ENCODE measurements around the gene NDE1.
A peak's percentile ranks its signal among the peaks of the same experiment; 100 is the strongest.
"Not testable (repeated sequence)": the region's sequence is repeated elsewhere in the genome, so short reads cannot be mapped to it uniquely, and the experiment has no call there.

The NDE1 gene

DNA sequence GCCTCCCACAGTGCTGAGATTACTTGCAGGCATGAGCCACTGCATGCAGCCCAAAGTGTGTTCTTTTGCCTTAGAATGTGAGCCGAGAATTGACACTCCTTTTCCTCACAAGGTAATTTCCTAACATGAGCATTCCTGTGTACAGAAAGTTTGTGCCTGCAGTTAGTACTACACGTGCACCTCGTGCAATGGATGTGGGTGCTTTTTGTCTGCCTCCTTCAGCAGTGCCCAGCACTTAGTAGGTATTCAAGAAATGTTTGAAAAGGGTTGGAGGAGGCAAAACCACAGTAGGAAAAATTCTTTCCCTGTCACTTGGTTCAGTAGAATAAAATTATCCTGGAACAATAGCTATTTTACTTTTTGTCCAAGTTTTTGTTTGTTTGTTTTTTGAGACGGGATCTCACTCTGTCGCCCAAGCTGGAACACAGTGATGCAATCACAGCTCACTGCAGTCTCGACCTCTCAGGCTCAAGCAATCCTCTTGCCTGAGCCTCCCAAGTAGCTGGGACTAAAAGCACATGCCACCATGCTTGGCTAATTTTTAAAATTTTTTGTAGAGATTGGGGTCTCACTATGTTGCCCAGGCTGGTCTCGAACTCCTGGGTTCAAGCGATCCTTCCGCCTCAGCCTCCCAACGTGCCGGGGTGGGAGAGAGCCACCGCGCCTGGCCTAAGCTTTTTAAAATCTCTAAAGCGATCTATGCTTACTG lies 2.4 kb downstream of the NDE1 start:
- DNase-seq (ENCODE audit: low spot score) = no peak
- peaks cover 18% of the 10 kb centered on the region for H3K36me3 Mint-ChIP-seq (ENCODE audit: low read depth)
- peaks cover 26% of the 10 kb centered on the region for H3K4me1 Mint-ChIP-seq (ENCODE audit: low read depth)
- H3K9me3 Mint-ChIP-seq = no peaks in the 10 kb centered on the region
- H3K27ac Mint-ChIP-seq = no peak overlapping the region
- peak overlapping the region; percentile 93 for H3K4me3 Mint-ChIP-seq
- no peaks in the 10 kb centered on the region for H3K27me3 Mint-ChIP-seq (ENCODE audit: low read depth)

DNA sequence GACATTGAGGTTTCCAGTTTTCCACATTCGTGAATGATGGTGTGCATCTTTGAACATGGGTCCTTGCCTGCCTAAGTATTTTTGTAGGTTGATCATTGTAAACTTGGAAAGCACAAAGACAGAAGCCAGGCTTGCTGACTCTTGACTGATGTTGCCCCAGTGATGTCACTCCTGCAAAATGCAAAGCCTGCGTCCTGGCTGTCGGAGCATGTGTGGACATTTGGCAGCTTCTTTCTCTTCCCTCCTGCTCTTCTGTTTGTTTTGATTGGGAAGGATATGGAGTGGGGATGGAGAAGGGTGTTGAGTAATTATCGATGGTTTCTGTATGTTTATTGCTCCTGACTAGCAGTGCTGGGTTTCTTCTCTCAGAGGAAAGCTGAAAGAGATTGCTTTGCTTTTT lies 3.2 kb downstream of the NDE1 start:
- no peak for DNase-seq (ENCODE audit: low spot score)
- peaks cover 33% of the 10 kb centered on the region for H3K4me1 Mint-ChIP-seq (ENCODE audit: low read depth)
- peak overlapping the region; percentile 93 for H3K4me3 Mint-ChIP-seq
- H3K27ac Mint-ChIP-seq = no peak overlapping the region
- no peaks in the 10 kb centered on the region for H3K9me3 Mint-ChIP-seq
- peaks cover 21% of the 10 kb centered on the region for H3K36me3 Mint-ChIP-seq (ENCODE audit: low read depth)
- no peaks in the 10 kb centered on the region for H3K27me3 Mint-ChIP-seq (ENCODE audit: low read depth)

DNA sequence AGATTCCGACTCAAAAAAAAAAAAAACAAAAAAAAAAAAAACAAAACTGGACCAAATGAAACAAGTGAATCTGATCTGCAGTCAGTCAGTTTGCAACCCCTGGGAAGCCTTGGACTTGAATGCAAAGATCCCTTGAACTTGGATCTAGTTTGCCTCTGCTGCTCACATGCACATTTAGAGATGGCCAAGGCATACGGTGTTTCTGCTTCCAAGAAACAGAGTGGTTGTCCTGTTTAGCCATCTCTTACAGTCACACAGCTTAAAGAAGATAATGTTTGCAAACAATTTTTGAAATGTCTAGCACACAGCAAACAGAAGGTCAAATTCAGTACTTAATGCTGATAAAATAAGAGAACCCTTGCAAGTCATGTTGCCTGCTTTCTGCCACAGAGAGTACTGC lies 4.5 kb downstream of the NDE1 start:
- Mint-ChIP-seq H3K27me3 (ENCODE audit: low read depth) (no peaks in the 10 kb centered on the region), H3K4me3 (no peak overlapping the region), H3K9me3 (no peaks in the 10 kb centered on the region), H3K36me3 (ENCODE audit: low read depth) (peaks cover 26% of the 10 kb centered on the region), H3K4me1 (ENCODE audit: low read depth) (peaks cover 39% of the 10 kb centered on the region), H3K27ac (no peak overlapping the region)
- DNase-seq (ENCODE audit: low spot score) = no peak

DNA sequence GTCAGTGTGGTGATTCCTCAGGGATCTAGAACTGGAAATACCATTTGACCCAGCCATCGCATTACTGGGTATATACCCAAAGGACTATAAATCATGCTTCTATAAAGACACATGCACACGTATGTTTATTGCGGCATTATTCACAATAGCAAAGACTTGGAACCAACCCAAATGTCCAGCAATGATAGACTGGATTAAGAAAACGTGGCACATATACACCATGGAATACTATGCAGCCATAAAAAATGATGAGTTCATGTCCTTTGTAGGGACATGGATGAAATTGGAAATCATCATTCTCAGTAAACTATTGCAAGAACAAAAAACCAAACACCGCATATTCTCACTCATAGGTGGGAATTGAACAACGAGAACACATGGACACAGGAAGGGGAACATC lies 5.5 kb downstream of the NDE1 start:
- not testable (repeated sequence) for H3K27me3 Mint-ChIP-seq (ENCODE audit: low read depth); DNase-seq (ENCODE audit: low spot score); H3K27ac Mint-ChIP-seq; H3K4me3 Mint-ChIP-seq; H3K9me3 Mint-ChIP-seq
- Mint-ChIP-seq H3K4me1 (ENCODE audit: low read depth) (peaks cover 41% of the 10 kb centered on the region), H3K36me3 (ENCODE audit: low read depth) (peaks cover 31% of the 10 kb centered on the region)

DNA sequence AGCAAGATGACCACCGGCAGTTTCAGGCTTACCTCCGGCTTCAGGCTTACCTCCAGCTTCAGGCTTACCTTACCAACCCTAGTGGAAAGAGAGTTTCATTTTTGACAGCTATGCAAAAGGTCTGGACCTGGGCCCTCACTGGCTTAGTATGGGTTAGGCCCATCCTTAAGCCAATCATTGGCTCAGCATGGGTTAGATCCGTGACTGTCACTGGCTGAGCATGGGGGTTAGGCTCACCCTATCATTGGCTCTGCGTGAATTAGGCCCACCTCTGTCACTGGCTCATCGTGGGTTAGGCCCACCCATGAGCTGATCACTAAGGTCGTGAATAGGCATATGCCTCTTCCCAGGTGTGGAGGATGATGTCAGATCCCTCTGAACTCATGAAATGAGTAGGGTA lies 8.1 kb downstream of the NDE1 start:
- H3K27me3 Mint-ChIP-seq (ENCODE audit: low read depth) = no peaks in the 10 kb centered on the region
- H3K4me1 Mint-ChIP-seq (ENCODE audit: low read depth) = peaks cover 30% of the 10 kb centered on the region
- H3K36me3 Mint-ChIP-seq (ENCODE audit: low read depth) = peaks cover 38% of the 10 kb centered on the region
- H3K9me3 Mint-ChIP-seq = no peaks in the 10 kb centered on the region
- H3K4me3 Mint-ChIP-seq = no peak overlapping the region
- H3K27ac Mint-ChIP-seq = peak overlapping the region; percentile 55
- no peak for DNase-seq (ENCODE audit: low spot score)

DNA sequence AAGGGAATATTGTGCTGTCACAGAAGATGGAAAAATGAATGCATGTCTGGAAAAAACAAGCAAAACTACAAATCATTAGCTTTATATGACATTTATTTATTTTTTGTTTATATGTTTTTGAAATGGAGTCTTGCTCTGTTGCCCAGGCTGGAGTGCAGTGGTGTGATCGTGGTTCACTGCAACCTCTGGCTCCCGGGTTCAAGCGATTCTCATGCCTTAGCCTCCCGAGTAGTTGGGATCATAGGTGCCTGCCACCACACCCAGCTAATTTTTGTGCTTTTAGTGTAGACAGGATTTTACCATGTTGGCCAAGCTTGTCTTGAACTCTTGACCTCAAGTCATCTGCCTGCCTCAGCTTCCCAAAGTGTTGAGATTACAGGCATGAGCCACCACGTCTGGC lies 8.5 kb downstream of the NDE1 start:
- Mint-ChIP-seq H3K27ac (peak overlapping the region; percentile 83), H3K36me3 (ENCODE audit: low read depth) (peaks cover 38% of the 10 kb centered on the region), H3K4me3 (peak overlapping the region; percentile 57), H3K27me3 (ENCODE audit: low read depth) (no peaks in the 10 kb centered on the region), H3K9me3 (no peaks in the 10 kb centered on the region), H3K4me1 (ENCODE audit: low read depth) (peaks cover 28% of the 10 kb centered on the region)
- DNase-seq (ENCODE audit: low spot score) = no peak

DNA sequence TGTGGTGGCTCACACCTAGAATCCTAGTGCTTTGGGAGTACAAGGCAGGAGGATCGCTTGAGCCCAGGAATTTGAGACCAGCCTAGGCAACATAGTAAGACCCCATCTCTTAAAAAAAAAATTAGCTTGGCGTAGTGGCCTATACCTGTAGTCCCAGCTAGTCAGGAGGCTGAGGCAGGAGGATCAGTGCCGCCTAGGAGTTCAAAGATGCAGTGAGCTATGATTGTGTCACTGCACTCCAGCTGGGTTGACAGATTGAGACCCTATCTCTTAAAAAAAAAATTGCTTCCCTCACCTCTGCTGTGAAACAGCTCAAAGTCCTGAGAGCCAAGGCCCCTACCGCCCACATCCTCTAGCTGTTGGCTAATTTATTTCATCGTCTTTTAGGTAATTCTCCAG lies 10.2 kb downstream of the NDE1 start:
- DNase-seq (ENCODE audit: low spot score) = no peak
- Mint-ChIP-seq H3K4me3 (no peak overlapping the region), H3K9me3 (no peaks in the 10 kb centered on the region), H3K27me3 (ENCODE audit: low read depth) (no peaks in the 10 kb centered on the region), H3K27ac (peak overlapping the region; percentile 75), H3K36me3 (ENCODE audit: low read depth) (peaks cover 45% of the 10 kb centered on the region), H3K4me1 (ENCODE audit: low read depth) (peaks cover 26% of the 10 kb centered on the region)

DNA sequence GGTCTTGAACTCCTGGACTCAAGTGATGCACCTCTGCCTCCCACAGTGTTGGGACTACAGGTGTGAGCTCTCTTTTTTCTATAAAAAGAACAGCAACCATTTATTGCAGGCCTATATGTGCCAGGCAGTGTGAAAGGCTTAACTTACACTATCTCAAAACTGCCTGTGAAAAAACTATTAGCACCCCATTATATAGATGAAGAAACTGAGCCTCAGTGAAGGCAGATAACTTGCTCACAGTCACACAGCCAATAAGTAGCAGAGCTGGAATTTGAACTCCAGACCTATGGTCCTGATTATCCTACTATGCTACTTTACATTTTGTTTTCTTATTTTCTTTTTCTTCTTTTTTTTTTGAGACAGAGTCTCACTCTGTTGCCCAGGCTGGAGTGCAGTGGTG lies 15.1 kb downstream of the NDE1 start:
- Mint-ChIP-seq H3K27me3 (ENCODE audit: low read depth) (no peaks in the 10 kb centered on the region), H3K36me3 (ENCODE audit: low read depth) (peaks cover 55% of the 10 kb centered on the region), H3K9me3 (no peaks in the 10 kb centered on the region), H3K4me3 (no peak overlapping the region), H3K27ac (no peak overlapping the region), H3K4me1 (ENCODE audit: low read depth) (peaks cover 8% of the 10 kb centered on the region)
- no peak for DNase-seq (ENCODE audit: low spot score)

DNA sequence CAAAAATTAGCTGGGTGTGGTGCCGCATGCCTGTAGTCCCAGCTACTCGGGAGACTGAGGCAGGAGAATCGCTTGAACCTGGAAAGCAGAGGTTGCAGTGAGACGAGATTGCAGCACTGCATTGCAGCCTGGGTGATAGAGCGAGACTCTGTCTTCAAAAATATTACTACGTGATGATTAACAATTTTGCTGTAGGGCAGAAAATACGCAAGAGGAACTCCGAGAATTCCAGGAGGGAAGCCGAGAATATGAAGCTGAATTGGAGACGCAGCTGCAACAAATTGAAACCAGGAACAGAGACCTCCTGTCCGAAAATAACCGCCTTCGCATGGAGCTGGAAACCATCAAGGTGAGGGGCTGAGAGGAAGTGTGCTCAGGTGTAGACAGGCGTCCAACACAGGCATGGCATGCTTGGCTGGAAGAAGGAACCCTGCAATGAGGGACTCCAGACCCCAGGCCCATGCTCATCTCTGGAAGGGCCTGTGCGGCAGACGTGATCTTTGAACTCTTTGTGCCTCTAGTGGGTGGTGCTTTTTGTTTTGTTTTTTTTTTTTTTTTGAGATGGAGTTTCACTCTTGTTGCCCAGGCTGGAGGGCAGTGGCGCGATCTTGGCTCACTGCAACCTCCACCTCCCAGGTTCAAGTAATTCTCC lies 17.2 kb downstream of the NDE1 start:
- Mint-ChIP-seq H3K36me3 (ENCODE audit: low read depth) (peaks cover 52% of the 10 kb centered on the region), H3K4me3 (no peak overlapping the region)

DNA sequence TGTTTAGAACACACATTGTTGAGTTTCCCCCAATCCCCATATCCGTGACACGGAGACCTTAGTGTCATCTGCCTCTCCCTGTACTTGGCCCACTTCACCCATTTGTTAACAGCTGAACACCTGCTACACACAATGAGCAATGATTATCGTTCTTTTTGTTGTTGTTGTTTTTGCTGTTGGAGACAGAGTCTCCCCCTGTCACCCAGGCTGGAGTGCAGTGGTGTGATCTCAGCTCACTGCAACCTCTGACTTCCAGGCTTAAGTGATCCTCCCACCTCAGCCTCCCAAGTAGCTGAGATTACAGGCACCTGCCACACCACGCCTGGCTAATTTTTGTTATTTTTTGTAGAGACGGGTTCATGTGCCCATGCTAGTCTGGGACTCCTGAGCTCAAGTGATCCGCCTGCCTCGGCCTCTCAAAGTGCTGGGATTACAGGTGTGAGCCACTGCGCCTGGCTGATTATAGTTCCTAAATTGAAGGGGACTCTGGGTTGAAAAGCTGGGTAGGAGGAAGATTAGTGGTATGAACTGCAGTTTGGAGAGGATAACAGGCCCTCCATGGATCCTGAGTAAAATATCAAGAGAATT lies 21.6 kb downstream of the NDE1 start:
- H3K4me3 Mint-ChIP-seq = peak overlapping the region; percentile 36
- peak overlapping the region; percentile 97 for H3K27ac Mint-ChIP-seq
- peaks cover 59% of the 10 kb centered on the region for H3K36me3 Mint-ChIP-seq (ENCODE audit: low read depth)
- peaks cover 36% of the 10 kb centered on the region for H3K4me1 Mint-ChIP-seq (ENCODE audit: low read depth)
- no peak for DNase-seq (ENCODE audit: low spot score)
- H3K27me3 Mint-ChIP-seq (ENCODE audit: low read depth) = no peaks in the 10 kb centered on the region
- H3K9me3 Mint-ChIP-seq = no peaks in the 10 kb centered on the region

More for the DNA sequence above, 17.2 kb downstream of the NDE1 start:
- H3K27ac Mint-ChIP-seq = no peak overlapping the region
- DNase-seq (ENCODE audit: low spot score) = no peak
- no peaks in the 10 kb centered on the region for H3K27me3 Mint-ChIP-seq (ENCODE audit: low read depth)
- H3K4me1 Mint-ChIP-seq (ENCODE audit: low read depth) = peaks cover 13% of the 10 kb centered on the region
- no peaks in the 10 kb centered on the region for H3K9me3 Mint-ChIP-seq

DNA sequence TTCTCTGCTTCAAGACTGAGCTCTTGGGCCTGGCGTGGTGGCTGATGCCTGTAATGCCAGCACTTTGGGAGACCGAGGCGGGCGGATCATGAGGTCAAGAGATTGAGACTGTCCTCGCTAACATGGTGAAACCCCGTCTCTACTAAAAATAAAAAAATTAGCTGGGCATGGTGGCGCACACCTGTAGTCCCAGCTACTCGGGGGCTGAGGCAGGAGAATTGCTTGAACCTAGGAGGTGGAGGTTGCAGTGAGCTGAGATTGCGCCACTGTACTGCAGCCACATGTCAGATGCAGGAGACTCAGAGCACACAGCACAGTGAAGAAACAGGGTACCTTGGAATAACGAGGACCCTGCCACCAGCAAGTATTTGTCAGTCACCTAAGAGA lies 22.1 kb downstream of the NDE1 start:
- H3K4me3 Mint-ChIP-seq = peak overlapping the region; percentile 36
- peaks cover 59% of the 10 kb centered on the region for H3K36me3 Mint-ChIP-seq (ENCODE audit: low read depth)

DNA sequence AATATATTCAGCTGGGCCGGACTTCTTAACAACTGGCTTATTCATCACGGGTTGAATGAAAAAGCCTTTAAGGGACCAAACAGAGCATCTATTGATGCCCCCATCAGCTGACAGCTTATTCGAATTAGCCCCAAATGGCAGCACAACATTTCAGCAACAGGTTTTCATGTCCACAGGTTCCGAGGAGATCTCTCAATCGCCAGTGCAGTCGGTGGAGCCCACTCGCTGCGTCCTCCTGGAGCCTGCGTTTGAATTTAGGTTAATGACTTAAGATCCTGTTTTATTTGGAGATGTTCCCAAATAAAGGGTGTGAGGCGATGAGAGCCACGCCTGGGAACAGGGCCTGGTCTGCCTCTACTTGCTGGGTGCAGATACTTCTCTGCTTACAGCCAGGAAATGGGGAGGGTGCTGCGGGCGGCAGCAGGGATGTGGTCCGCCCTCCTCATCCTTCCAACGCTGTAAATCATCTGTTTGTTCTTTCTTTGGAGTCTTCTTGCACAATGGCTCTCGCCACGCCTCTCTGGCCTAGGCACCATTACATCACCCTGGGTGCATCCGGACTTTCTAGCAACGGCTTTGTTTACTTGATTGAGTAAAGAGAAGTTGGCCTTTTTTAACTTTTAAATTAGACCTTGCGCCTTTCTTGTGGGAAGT lies 22.6 kb downstream of the NDE1 start:
- Mint-ChIP-seq H3K4me3 (peak overlapping the region; percentile 81), H3K36me3 (ENCODE audit: low read depth) (peaks cover 57% of the 10 kb centered on the region), H3K27me3 (ENCODE audit: low read depth) (no peaks in the 10 kb centered on the region), H3K27ac (peak overlapping the region; percentile 97), H3K9me3 (no peaks in the 10 kb centered on the region), H3K4me1 (ENCODE audit: low read depth) (peaks cover 38% of the 10 kb centered on the region)
- DNase-seq (ENCODE audit: low spot score) = peak; percentile 67

More for the DNA sequence above, 22.1 kb downstream of the NDE1 start:
- not testable (repeated sequence) for H3K27me3 Mint-ChIP-seq (ENCODE audit: low read depth); DNase-seq (ENCODE audit: low spot score); H3K9me3 Mint-ChIP-seq
- peaks cover 38% of the 10 kb centered on the region for H3K4me1 Mint-ChIP-seq (ENCODE audit: low read depth)
- H3K27ac Mint-ChIP-seq = peak overlapping the region; percentile 97

DNA sequence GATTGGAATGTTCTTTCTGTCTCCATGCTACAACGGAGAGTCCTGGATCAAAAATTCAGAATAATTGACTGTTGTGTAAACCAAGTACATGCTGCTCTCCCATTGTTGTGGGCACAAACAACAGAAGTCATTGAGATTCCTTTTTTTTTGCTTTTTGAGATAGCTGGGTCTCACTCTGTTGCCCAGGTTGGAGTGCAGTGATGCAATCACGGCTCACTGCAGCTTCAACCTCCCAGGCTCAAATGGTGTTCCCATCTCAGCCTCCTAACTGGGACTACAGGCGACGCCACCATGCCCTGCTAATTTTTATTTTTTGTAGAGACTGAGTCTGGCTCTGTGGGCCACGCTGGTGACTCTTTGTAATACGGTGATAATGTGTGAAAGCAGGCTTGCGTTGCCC lies 24.5 kb downstream of the NDE1 start:
- H3K4me3 Mint-ChIP-seq = no peak overlapping the region

DNA sequence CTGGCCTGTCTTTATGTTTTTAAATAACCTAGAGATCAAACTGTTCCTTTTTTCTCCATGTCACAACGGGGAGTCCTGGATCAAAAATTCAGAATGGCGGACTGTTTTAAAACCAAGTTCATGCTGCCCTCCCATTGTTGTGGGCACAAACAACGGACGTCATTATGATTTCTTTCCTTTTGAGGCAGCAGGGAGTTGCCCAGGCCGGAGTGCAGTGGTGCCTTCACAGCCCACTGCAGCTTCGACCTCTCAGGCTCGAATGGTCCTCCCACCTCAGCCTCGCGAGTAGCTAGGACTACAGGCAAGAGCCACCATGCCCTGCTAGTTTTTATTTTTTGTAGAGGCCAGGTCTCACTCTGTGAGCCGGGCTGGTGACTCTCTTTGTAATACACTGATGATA lies 26.5 kb downstream of the NDE1 start:
- Mint-ChIP-seq H3K4me3 (no peak overlapping the region), H3K36me3 (ENCODE audit: low read depth) (peaks cover 64% of the 10 kb centered on the region), H3K27ac (peak overlapping the region; percentile 4), H3K9me3 (no peaks in the 10 kb centered on the region), H3K4me1 (ENCODE audit: low read depth) (peaks cover 36% of the 10 kb centered on the region), H3K27me3 (ENCODE audit: low read depth) (no peaks in the 10 kb centered on the region)
- no peak for DNase-seq (ENCODE audit: low spot score)

More for the DNA sequence above, 24.5 kb downstream of the NDE1 start:
- H3K27me3 Mint-ChIP-seq (ENCODE audit: low read depth) = no peaks in the 10 kb centered on the region
- no peaks in the 10 kb centered on the region for H3K9me3 Mint-ChIP-seq
- H3K27ac Mint-ChIP-seq = peak overlapping the region; percentile 97
- H3K36me3 Mint-ChIP-seq (ENCODE audit: low read depth) = peaks cover 65% of the 10 kb centered on the region
- H3K4me1 Mint-ChIP-seq (ENCODE audit: low read depth) = peaks cover 39% of the 10 kb centered on the region
- no peak for DNase-seq (ENCODE audit: low spot score)
